ENCODE measurements around the gene KRTAP5-9.

DNA sequence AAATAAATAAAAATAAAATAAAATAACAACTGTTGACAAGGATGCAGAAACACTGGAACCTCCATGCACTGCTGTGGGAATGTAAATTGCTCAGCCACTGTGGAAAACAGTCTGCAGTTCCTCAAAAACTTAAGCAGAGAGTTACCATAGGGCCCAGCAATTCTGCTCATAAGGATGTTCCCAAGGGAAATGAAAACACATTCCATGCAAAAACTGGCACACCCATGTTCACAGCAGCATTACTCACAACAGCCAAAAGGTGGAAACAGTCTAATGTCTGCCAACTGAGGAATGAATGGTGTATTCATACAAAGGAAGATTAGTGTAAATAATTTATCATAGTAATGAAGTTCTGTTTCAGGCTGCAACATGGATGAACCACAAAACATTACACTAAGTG lies 13.9 kb downstream of the KRTAP5-9 start:
- TF ChIP-seq POLR2A (IDR thresholded peaks at IDR 0.05; ENCODE audit: low read depth) (no peak), POLR2AphosphoS5 (IDR thresholded peaks at IDR 0.05) (no peak)
- TF ChIP-seq, protein P1, sequence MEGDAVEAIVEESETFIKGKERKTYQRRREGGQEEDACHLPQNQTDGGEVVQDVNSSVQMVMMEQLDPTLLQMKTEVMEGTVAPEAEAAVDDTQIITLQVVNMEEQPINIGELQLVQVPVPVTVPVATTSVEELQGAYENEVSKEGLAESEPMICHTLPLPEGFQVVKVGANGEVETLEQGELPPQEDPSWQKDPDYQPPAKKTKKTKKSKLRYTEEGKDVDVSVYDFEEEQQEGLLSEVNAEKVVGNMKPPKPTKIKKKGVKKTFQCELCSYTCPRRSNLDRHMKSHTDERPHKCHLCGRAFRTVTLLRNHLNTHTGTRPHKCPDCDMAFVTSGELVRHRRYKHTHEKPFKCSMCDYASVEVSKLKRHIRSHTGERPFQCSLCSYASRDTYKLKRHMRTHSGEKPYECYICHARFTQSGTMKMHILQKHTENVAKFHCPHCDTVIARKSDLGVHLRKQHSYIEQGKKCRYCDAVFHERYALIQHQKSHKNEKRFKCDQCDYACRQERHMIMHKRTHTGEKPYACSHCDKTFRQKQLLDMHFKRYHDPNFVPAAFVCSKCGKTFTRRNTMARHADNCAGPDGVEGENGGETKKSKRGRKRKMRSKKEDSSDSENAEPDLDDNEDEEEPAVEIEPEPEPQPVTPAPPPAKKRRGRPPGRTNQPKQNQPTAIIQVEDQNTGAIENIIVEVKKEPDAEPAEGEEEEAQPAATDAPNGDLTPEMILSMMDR (IDR thresholded peaks at IDR 0.05), result no peak
